Sigmoid colon (tissue), 7 donors: ENCODE results near the gene ELMO1. TPM values are rescaled to one million over a fixed set of nuclear protein-coding genes. Genes with fewer than 3 reads are reported as not detected.

Experiments used
- DNase-seq: peaks from one replicate; pipeline ENCODE4 v3.0.0-alpha.2; 2019
- H3K27ac ChIP-seq, 4 donors: fragments of 200-600 bp; sonication (generic); one replicate each; pipeline ENCODE4 v1.5.1; 2016 to 2019; ENCODE audit warnings: mild to moderate bottlenecking in 1 of 4
- H3K27me3 ChIP-seq, 3 donors: fragments of 200-600 bp; sonication (generic); one replicate each; pipeline ENCODE4 v1.5.1; 2019; ENCODE audit warnings: mild to moderate bottlenecking in 1 of 3
- H3K36me3 ChIP-seq, 4 donors: fragments of 200-600 bp; sonication (generic); one replicate each; pipeline ENCODE4 v1.5.1; 2016 to 2019
- H3K4me1 ChIP-seq, 4 donors: fragments of 200-600 bp; sonication (generic); one replicate each; pipeline ENCODE4 v1.5.1; 2017 to 2019
- H3K4me3 ChIP-seq, 4 donors: fragments of 200-600 bp; sonication (generic); one replicate each; pipeline ENCODE4 v1.5.1; 2017 to 2019; ENCODE audit warnings: mild to moderate bottlenecking in 2 of 4, moderate library complexity in 1 of 4
- H3K9me3 ChIP-seq, 4 donors: fragments of 200-600 bp in 3 of 4; sonication (generic) in 3 of 4; one replicate each; pipeline versions ENCODE4 v1.5.1 to v1.6.1; 2013 to 2019
- CTCF ChIP-seq, 4 experiments: fragments of 450-650 bp in 3 of 4; fragments of 200-600 bp in 1 of 4; IDR thresholded peaks; one replicate each; pipeline ENCODE4 v1.5.1; 2016 to 2019; ENCODE audit warnings: antibody characterized with exemption in 4 of 4, mild to moderate bottlenecking in 3 of 4, moderate library complexity in 2 of 4
- EP300 ChIP-seq, 4 donors: sonication (generic); formaldehyde crosslinking; IDR thresholded peaks; one replicate each; pipeline ENCODE4 v1.6.1; 2017; ENCODE audit warnings: antibody characterized with exemption in 4 of 4
- POLR2A ChIP-seq, 2 donors: fragments of 450-650 bp; IDR thresholded peaks; one replicate each; pipeline ENCODE4 v1.6.1; 2016; ENCODE audit warnings: antibody characterized with exemption in 2 of 2, mild to moderate bottlenecking in 2 of 2, moderate library complexity in 2 of 2
- POLR2AphosphoS5 ChIP-seq, 4 donors: sonication (generic); formaldehyde crosslinking; IDR thresholded peaks; one replicate each; pipeline ENCODE4 v1.6.1; 2017; ENCODE audit warnings: antibody characterized with exemption in 4 of 4
- WGBS, 2 donors: extraction: QIAGEN DNeasy Blood & Tissue Kit; methylation state at CpG; one replicate each; pipeline ENCODE4 v1.1.7; 2013; 5-methylcytosine and 5-hydroxymethylcytosine counted together
- intact Hi-C: fragments of 100-400 bp; cut with DNase I; formaldehyde crosslinking; loops from one replicate; pipeline ENCODE4 v1.15.1; 2023
- polyA plus RNA-seq, 3 donors: library from polyadenylated mRNA; stranded (reverse); fragments of 200-250 nt; gene quantifications; one replicate each; pipeline ENCODE4 v1.2.3, GENCODE V29; 2013
- total RNA-seq, 4 donors: library from RNA; depleted of rRNA; stranded (reverse); fragments of >200 nt; gene quantifications; one replicate each; pipeline ENCODE4 v1.1.0, GENCODE V29; 2016
- donor health status: healthy with polysubstance abuse.
- donor health status: Bipolar disorder and iron deficiency.
- donor health status: healthy.

ELMO1 gene
- total and polyA plus RNA-seq, 7 donors = 2.3 to 63.1 (median 33.9) TPM

GRCh38 chr7:36955456-36956129 lies 493.1 kb downstream of the ELMO1 start:
- WGBS, 2 donors = 93 to 95% methylated on average over 3 of the region's 3 CpGs
- no peak overlapping the region for H3K4me3 ChIP-seq
- no peaks in the 10 kb centered on the region for H3K4me1 ChIP-seq
- intact Hi-C loops = no loop called here
- no peak overlapping the region for H3K27ac ChIP-seq
- no peaks in the 10 kb centered on the region for H3K27me3 ChIP-seq
- no peak for DNase-seq
- H3K9me3 ChIP-seq = no peaks in the 10 kb centered on the region
- no peaks in the 10 kb centered on the region for H3K36me3 ChIP-seq
- TF ChIP-seq POLR2A (IDR thresholded peaks at IDR 0.05) = no peak
- no peak for TF ChIP-seq EP300 (IDR thresholded peaks at IDR 0.05)
- no peak for TF ChIP-seq CTCF (IDR thresholded peaks at IDR 0.05)
- no peak for TF ChIP-seq POLR2AphosphoS5 (IDR thresholded peaks at IDR 0.05)

- WGBS, 2 donors = 87 to 95% methylated on average over 3 of the region's 3 CpGs
Measured at GRCh38 chr7:36951257-36951697, 497.4 kb downstream of the ELMO1 start.

GRCh38 chr7:36949711-36950600 lies 498.7 kb downstream of the ELMO1 start:
- Histone ChIP-seq H3K4me3 (no peak overlapping the region), H3K27ac (no peak overlapping the region), H3K4me1 (peaks cover 0 to 14% (median 9%) of the 10 kb centered on the region in 4 donors), H3K9me3 (no peaks in the 10 kb centered on the region), H3K27me3 (no peaks in the 10 kb centered on the region), H3K36me3 (no peaks in the 10 kb centered on the region)
- intact Hi-C loops = no loop called here
- no peak for TF ChIP-seq POLR2A (IDR thresholded peaks at IDR 0.05)
- TF ChIP-seq EP300 (IDR thresholded peaks at IDR 0.05) = no peak
- TF ChIP-seq CTCF (IDR thresholded peaks at IDR 0.05) = no peak
- no peak for TF ChIP-seq POLR2AphosphoS5 (IDR thresholded peaks at IDR 0.05)
- WGBS, 2 donors = 71 to 80% methylated on average over 8 of the region's 8 CpGs
- DNase-seq = peak; percentile 66

More at GRCh38 chr7:36951257-36951697, 497.4 kb downstream of the ELMO1 start:
- no peak for DNase-seq
- Histone ChIP-seq H3K4me3 (no peak overlapping the region), H3K27ac (no peak overlapping the region), H3K9me3 (no peaks in the 10 kb centered on the region), H3K27me3 (no peaks in the 10 kb centered on the region), H3K36me3 (no peaks in the 10 kb centered on the region), H3K4me1 (peaks cover 0 to 6% (median 0%) of the 10 kb centered on the region in 4 donors)
- intact Hi-C loops = no loop called here
- TF ChIP-seq POLR2A (IDR thresholded peaks at IDR 0.05) = no peak
- TF ChIP-seq EP300 (IDR thresholded peaks at IDR 0.05) = no peak
- TF ChIP-seq CTCF (IDR thresholded peaks at IDR 0.05) = no peak
- TF ChIP-seq POLR2AphosphoS5 (IDR thresholded peaks at IDR 0.05) = no peak

- TF ChIP-seq POLR2A (IDR thresholded peaks at IDR 0.05) = no peak
- no peak for TF ChIP-seq CTCF (IDR thresholded peaks at IDR 0.05)
- TF ChIP-seq POLR2AphosphoS5 (IDR thresholded peaks at IDR 0.05) = no peak
- no peak for TF ChIP-seq EP300 (IDR thresholded peaks at IDR 0.05)
- WGBS, 2 donors = 46 to 88% methylated on average over 2 of the region's 2 CpGs
Measured at GRCh38 chr7:36946401-36946739, 502.3 kb downstream of the ELMO1 start.

More at GRCh38 chr7:36946401-36946739, 502.3 kb downstream of the ELMO1 start:
- H3K4me1 ChIP-seq = peaks cover 0 to 30% (median 20%) of the 10 kb centered on the region in 4 donors
- H3K36me3 ChIP-seq = no peaks in the 10 kb centered on the region
- intact Hi-C loops = no loop called here
- H3K4me3 ChIP-seq = no peak overlapping the region
- no peak for DNase-seq
- no peak overlapping the region for H3K27ac ChIP-seq
- H3K27me3 ChIP-seq = no peaks in the 10 kb centered on the region
- no peaks in the 10 kb centered on the region for H3K9me3 ChIP-seq
